ENCODE results near the gene TMEM255B.

The TMEM255B gene

DNA sequence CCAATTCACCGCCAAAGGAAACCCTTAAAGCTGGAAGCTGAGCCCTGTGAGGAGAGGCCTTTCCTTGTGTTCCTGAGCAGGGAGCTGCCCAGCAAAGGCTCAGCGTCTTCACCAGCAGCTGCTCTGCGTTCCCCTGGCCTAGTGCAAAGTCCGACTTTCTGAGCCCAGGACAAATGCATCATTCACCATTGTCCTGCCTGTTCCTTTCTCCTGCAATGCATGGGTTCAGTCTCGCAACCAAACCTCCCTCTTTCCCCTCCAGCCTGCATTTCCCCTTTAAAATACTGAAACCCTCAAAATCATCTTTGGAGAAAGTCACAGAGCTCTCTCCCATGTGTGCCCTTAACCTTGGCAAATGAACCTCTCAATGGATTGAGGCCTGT lies 12.9 kb upstream of the TMEM255B start:
- Histone ChIP-seq H3K27me3 (ENCODE audit: insufficient read depth, low read length, poor library complexity) (no peaks in the 10 kb centered on the region), H3K4me3 (ENCODE audit: low read length) (no peak overlapping the region), H2BK5ac (ENCODE audit: low read length) (no peak overlapping the region), H3K9ac (ENCODE audit: low read length) (no peak overlapping the region), H3K18ac (ENCODE audit: low read length) (no peak overlapping the region), H3K36me3 (ENCODE audit: control insufficient read depth, insufficient read depth, low read length) (no peaks in the 10 kb centered on the region), H4K5ac (ENCODE audit: low read length) (no peak overlapping the region), H3K79me1 (ENCODE audit: low read length) (no peaks in the 10 kb centered on the region), H2AK5ac (ENCODE audit: low read length) (no peak overlapping the region), H2BK15ac (replicated peaks; ENCODE audit: low read depth) (no peak overlapping the region), H4K8ac (ENCODE audit: low read depth, low read length) (no peak overlapping the region), H3K4me1 (ENCODE audit: control insufficient read depth, low read depth, low read length) (no peaks in the 10 kb centered on the region), H2BK120ac (ENCODE audit: low read depth, low read length) (no peak overlapping the region), H3K79me2 (ENCODE audit: control insufficient read depth, insufficient read depth, low read length) (no peaks in the 10 kb centered on the region), H3K56ac (ENCODE audit: low read length) (no peak overlapping the region), H3K4me2 (ENCODE audit: low read length) (no peak overlapping the region), H3K23ac (ENCODE audit: low read length) (no peak overlapping the region), H3K4ac (ENCODE audit: low read depth, low read length) (no peak overlapping the region), H3K27ac (ENCODE audit: low read depth, low read length) (no peak overlapping the region)
- DNase-seq: no peak
- no CpG with 5 or more reads among the region's 5 CpGs for WGBS (ENCODE audit: extremely low coverage, insufficient coverage, low lambda C conversion rate)

DNA sequence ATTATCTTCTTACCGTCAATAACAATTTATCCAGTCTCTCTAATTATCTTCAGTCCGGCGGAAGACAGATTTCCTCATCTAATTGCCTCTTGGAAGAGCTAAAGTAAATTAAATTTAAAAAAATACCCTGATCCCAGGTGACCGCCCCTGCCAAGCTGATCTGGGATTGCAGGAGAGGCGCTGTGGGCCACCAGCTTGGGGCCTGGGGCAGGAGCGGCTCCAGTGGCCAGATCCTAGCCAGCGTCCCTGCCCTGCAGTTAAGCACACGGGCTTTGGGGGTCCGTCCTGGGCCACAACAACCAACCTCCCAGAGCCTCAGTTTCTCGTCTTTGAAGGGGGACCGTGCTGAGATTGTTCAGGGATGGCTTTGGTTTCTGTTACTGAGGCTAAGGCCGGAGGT lies 12.4 kb upstream of the TMEM255B start:
- Histone ChIP-seq H3K4me1 (ENCODE audit: control insufficient read depth, low read depth, low read length) (no peaks in the 10 kb centered on the region), H2BK15ac (replicated peaks; ENCODE audit: low read depth) (no peak overlapping the region), H2BK5ac (ENCODE audit: low read length) (no peak overlapping the region), H3K79me2 (ENCODE audit: control insufficient read depth, insufficient read depth, low read length) (no peaks in the 10 kb centered on the region), H3K36me3 (ENCODE audit: control insufficient read depth, insufficient read depth, low read length) (no peaks in the 10 kb centered on the region), H3K4ac (ENCODE audit: low read depth, low read length) (no peak overlapping the region), H3K56ac (ENCODE audit: low read length) (no peak overlapping the region), H2BK120ac (ENCODE audit: low read depth, low read length) (no peak overlapping the region), H3K79me1 (ENCODE audit: low read length) (no peaks in the 10 kb centered on the region), H4K8ac (ENCODE audit: low read depth, low read length) (no peak overlapping the region), H4K5ac (ENCODE audit: low read length) (no peak overlapping the region), H3K27me3 (ENCODE audit: insufficient read depth, low read length, poor library complexity) (no peaks in the 10 kb centered on the region), H3K27ac (ENCODE audit: low read depth, low read length) (no peak overlapping the region), H3K4me2 (ENCODE audit: low read length) (no peak overlapping the region), H3K9ac (ENCODE audit: low read length) (no peak overlapping the region), H3K23ac (ENCODE audit: low read length) (no peak overlapping the region), H3K4me3 (ENCODE audit: low read length) (no peak overlapping the region), H3K18ac (ENCODE audit: low read length) (no peak overlapping the region), H2AK5ac (ENCODE audit: low read length) (no peak overlapping the region)
- no CpG with 5 or more reads among the region's 12 CpGs for WGBS (ENCODE audit: extremely low coverage, insufficient coverage, low lambda C conversion rate)
- no peak for DNase-seq

DNA sequence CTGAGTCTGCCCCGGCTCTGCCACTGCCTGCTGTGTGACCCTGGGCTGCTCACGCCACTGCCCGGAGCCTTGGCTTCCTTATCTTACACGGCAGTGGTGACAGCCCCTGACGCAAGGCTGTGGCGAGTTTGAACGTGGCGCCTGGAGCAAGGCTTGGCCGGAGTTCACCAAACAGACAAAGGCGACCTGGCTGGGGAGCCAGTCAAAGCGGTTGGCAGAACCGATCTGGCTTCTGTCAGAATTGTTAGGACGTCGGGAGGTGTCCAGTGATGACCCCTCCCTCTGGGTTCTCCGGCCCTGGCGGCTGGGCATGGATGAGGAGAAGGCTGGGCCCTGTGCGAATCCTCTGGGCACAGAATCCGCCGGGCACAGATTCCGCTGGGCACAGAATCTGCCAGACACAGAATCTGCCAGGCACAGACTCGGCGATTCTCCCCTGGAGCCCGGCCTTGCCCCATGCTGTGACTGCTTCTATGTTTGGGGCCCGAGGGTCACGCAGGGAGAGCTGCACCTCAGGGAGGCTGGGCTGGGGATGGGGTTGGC lies 11.7 kb upstream of the TMEM255B start:
- H2AK5ac ChIP-seq (ENCODE audit: low read length): no peak overlapping the region
- no peak overlapping the region for H3K23ac ChIP-seq (ENCODE audit: low read length)
- WGBS (ENCODE audit: extremely low coverage, insufficient coverage, low lambda C conversion rate): no CpG with 5 or more reads among the region's 25 CpGs
- no peak overlapping the region for H4K8ac ChIP-seq (ENCODE audit: low read depth, low read length)
- H3K4me1 ChIP-seq (ENCODE audit: control insufficient read depth, low read depth, low read length): no peaks in the 10 kb centered on the region
- H2BK120ac ChIP-seq (ENCODE audit: low read depth, low read length): no peak overlapping the region
- H3K18ac ChIP-seq (ENCODE audit: low read length): no peak overlapping the region
- H3K79me2 ChIP-seq (ENCODE audit: control insufficient read depth, insufficient read depth, low read length): no peaks in the 10 kb centered on the region
- DNase-seq: no peak
- no peak overlapping the region for H3K9ac ChIP-seq (ENCODE audit: low read length)
- H3K36me3 ChIP-seq (ENCODE audit: control insufficient read depth, insufficient read depth, low read length): no peaks in the 10 kb centered on the region
- H3K27me3 ChIP-seq (ENCODE audit: insufficient read depth, low read length, poor library complexity): no peaks in the 10 kb centered on the region
- no peak overlapping the region for H3K56ac ChIP-seq (ENCODE audit: low read length)
- no peak overlapping the region for H3K4me2 ChIP-seq (ENCODE audit: low read length)
- H3K4me3 ChIP-seq (ENCODE audit: low read length): no peak overlapping the region
- H3K79me1 ChIP-seq (ENCODE audit: low read length): no peaks in the 10 kb centered on the region
- no peak overlapping the region for H2BK15ac ChIP-seq (replicated peaks; ENCODE audit: low read depth)
- H2BK5ac ChIP-seq (ENCODE audit: low read length): no peak overlapping the region
- no peak overlapping the region for H3K27ac ChIP-seq (ENCODE audit: low read depth, low read length)
- no peak overlapping the region for H4K5ac ChIP-seq (ENCODE audit: low read length)
- H3K4ac ChIP-seq (ENCODE audit: low read depth, low read length): no peak overlapping the region

DNA sequence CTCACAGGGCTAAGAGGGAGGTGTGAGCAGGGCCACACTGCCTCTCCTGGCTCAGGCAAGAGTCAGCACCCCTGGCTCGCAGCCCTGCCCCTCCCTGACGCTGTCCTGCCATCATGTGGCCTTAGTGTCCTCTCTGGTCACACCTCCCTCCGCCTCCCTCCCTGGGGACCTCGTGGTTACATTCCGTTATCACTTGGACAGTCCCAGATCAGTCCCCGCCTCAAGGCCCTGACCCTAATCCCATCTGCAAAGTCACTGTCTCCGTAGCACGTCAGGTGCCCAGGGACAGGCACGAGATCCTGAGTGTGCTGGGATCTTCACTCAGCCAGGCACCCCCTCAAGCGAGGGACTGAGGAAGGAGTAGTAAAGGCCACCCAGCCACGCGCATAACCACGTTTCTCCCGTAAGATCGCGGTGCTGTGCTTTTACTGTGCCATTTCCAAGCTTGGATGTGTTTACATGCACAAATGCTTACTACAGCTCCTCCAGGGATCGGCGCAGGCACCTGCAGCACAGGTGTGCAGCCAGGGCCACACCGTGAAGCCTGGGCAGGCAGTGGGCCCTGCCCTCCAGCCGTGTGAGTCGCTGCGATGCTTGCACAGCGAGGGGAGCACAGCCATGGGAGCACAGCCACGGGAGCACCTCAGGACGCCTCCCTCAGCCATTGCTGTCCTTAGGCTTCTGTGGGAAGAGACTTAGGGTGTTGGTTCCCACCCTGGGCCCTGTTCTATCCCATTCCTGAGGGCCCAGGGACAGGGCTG lies 10.7 kb upstream of the TMEM255B start:
- no peak for DNase-seq

DNA sequence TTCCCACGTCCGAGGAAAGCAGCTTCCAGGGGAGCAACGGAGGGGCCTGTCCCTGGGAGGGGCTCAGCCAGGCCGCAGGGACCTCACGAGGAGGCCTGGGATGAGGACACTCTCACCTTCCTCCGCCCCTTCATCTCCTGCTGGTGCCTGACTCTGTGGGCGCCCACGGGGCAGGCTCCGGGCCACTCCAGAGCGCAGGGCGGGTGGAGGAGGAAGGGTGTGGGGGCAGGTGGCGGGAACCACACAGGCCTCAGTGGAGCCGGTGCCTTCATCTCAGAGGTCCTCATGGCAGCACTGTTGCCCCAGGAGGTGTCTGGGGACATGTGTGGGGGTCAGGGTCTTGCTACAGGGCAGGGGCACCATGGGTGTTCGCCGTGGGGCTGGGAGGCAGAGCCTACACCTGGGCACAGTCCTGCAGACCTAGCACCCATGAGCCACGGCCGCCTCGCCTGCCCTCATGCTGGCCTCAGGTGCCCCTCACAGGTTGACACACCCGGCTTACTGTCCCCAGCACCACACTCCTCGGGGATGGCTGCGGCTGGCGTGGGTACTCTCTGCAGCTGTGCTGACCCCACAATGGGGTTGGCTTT lies 10.1 kb upstream of the TMEM255B start:
- no peak overlapping the region for H3K4me3 ChIP-seq (ENCODE audit: low read length)
- H3K27ac ChIP-seq (ENCODE audit: low read depth, low read length): no peak overlapping the region
- H4K8ac ChIP-seq (ENCODE audit: low read depth, low read length): no peak overlapping the region
- H3K9ac ChIP-seq (ENCODE audit: low read length): no peak overlapping the region
- H3K79me1 ChIP-seq (ENCODE audit: low read length): no peaks in the 10 kb centered on the region
- no peaks in the 10 kb centered on the region for H3K27me3 ChIP-seq (ENCODE audit: insufficient read depth, low read length, poor library complexity)
- no peak overlapping the region for H3K4me2 ChIP-seq (ENCODE audit: low read length)
- H4K5ac ChIP-seq (ENCODE audit: low read length): no peak overlapping the region
- H3K18ac ChIP-seq (ENCODE audit: low read length): no peak overlapping the region
- H2BK15ac ChIP-seq (replicated peaks; ENCODE audit: low read depth): no peak overlapping the region
- no peak overlapping the region for H2AK5ac ChIP-seq (ENCODE audit: low read length)
- no peak overlapping the region for H3K56ac ChIP-seq (ENCODE audit: low read length)
- H2BK5ac ChIP-seq (ENCODE audit: low read length): no peak overlapping the region
- no peaks in the 10 kb centered on the region for H3K79me2 ChIP-seq (ENCODE audit: control insufficient read depth, insufficient read depth, low read length)
- H3K4me1 ChIP-seq (ENCODE audit: control insufficient read depth, low read depth, low read length): no peaks in the 10 kb centered on the region
- no peak overlapping the region for H2BK120ac ChIP-seq (ENCODE audit: low read depth, low read length)
- WGBS (ENCODE audit: extremely low coverage, insufficient coverage, low lambda C conversion rate): no CpG with 5 or more reads among the region's 22 CpGs
- no peak overlapping the region for H3K4ac ChIP-seq (ENCODE audit: low read depth, low read length)
- DNase-seq: no peak
- no peaks in the 10 kb centered on the region for H3K36me3 ChIP-seq (ENCODE audit: control insufficient read depth, insufficient read depth, low read length)
- no peak overlapping the region for H3K23ac ChIP-seq (ENCODE audit: low read length)

More for the DNA sequence above, 10.7 kb upstream of the TMEM255B start:
- Histone ChIP-seq H2BK5ac (ENCODE audit: low read length) (no peak overlapping the region), H3K27me3 (ENCODE audit: insufficient read depth, low read length, poor library complexity) (no peaks in the 10 kb centered on the region), H2BK15ac (replicated peaks; ENCODE audit: low read depth) (no peak overlapping the region), H2AK5ac (ENCODE audit: low read length) (no peak overlapping the region), H3K79me1 (ENCODE audit: low read length) (no peaks in the 10 kb centered on the region), H3K4me3 (ENCODE audit: low read length) (no peak overlapping the region), H3K4me1 (ENCODE audit: control insufficient read depth, low read depth, low read length) (no peaks in the 10 kb centered on the region), H3K56ac (ENCODE audit: low read length) (no peak overlapping the region), H3K23ac (ENCODE audit: low read length) (no peak overlapping the region), H3K36me3 (ENCODE audit: control insufficient read depth, insufficient read depth, low read length) (no peaks in the 10 kb centered on the region), H3K4me2 (ENCODE audit: low read length) (no peak overlapping the region), H3K4ac (ENCODE audit: low read depth, low read length) (no peak overlapping the region), H3K27ac (ENCODE audit: low read depth, low read length) (no peak overlapping the region), H3K79me2 (ENCODE audit: control insufficient read depth, insufficient read depth, low read length) (no peaks in the 10 kb centered on the region), H3K9ac (ENCODE audit: low read length) (no peak overlapping the region), H4K8ac (ENCODE audit: low read depth, low read length) (no peak overlapping the region), H3K18ac (ENCODE audit: low read length) (no peak overlapping the region), H4K5ac (ENCODE audit: low read length) (no peak overlapping the region), H2BK120ac (ENCODE audit: low read depth, low read length) (no peak overlapping the region)
- no CpG with 5 or more reads among the region's 25 CpGs for WGBS (ENCODE audit: extremely low coverage, insufficient coverage, low lambda C conversion rate)
